ENCODE measurements around the gene GRAMD1C. TPM values are rescaled to one million over a fixed set of nuclear protein-coding genes. Genes with fewer than 3 reads are reported as not detected.
A peak's percentile ranks its signal among the peaks of the same experiment; 100 is the strongest.

Gene GRAMD1C
- total and polyA plus RNA-seq, 2 experiments from 2014 or later = 3.2 to 6.0 TPM

- in situ Hi-C loops (cut with MboI) = no loop called here
- no peak for TF ChIP-seq EZH2 (IDR thresholded peaks at IDR 0.05; ENCODE audit: insufficient read depth, poor library complexity, severe bottlenecking)
- no peak for TF ChIP-seq EZH2phosphoT487 (IDR thresholded peaks at IDR 0.05; ENCODE audit: insufficient read depth, low read depth)
- no peaks in the 10 kb centered on the region for H3K4me1 ChIP-seq (ENCODE audit: insufficient read depth)
- no peak overlapping the region for H3K27ac ChIP-seq
- no peaks in the 10 kb centered on the region for H3K79me2 ChIP-seq (ENCODE audit: insufficient read depth)
- no peak overlapping the region for H3K9ac ChIP-seq
- no peak overlapping the region for H2AFZ ChIP-seq
- DNase-seq = no peak
- H3K4me3 ChIP-seq = no peak overlapping the region
- no peak overlapping the region for H3K4me2 ChIP-seq (ENCODE audit: unreplicated experiment)
- WGBS, 2 experiments (ENCODE audit: low coverage in 1 of 2, low lambda C conversion rate in 2 of 2, missing lambda C conversion rate in 2 of 2) = 48 to 49% methylated on average over 3 of the region's 3 CpGs
- no peaks in the 10 kb centered on the region for H3K27me3 ChIP-seq (replicated peaks; ENCODE audit: insufficient read depth)
- H4K20me1 ChIP-seq (ENCODE audit: insufficient read depth) = no peaks in the 10 kb centered on the region
- H3K9me3 ChIP-seq (ENCODE audit: low read depth) = no peaks in the 10 kb centered on the region
- H3F3A ChIP-seq (ENCODE audit: insufficient read depth) = no peaks in the 10 kb centered on the region
- no peaks in the 10 kb centered on the region for H3K36me3 ChIP-seq (ENCODE audit: low read depth)
- no peaks in the 10 kb centered on the region for H3K9me2 ChIP-seq (ENCODE audit: insufficient read depth)
Observed at GRCh38 chr3:113852506-113852905, 13.9 kb downstream of the GRAMD1C start.

- Histone ChIP-seq H3K9me2 (ENCODE audit: insufficient read depth) (no peaks in the 10 kb centered on the region), H3K4me2 (ENCODE audit: unreplicated experiment) (no peak overlapping the region), H3F3A (ENCODE audit: insufficient read depth) (peaks cover 9% of the 10 kb centered on the region), H3K36me3 (ENCODE audit: low read depth) (no peaks in the 10 kb centered on the region), H3K27me3 (replicated peaks; ENCODE audit: insufficient read depth) (no peaks in the 10 kb centered on the region), H3K79me2 (ENCODE audit: insufficient read depth) (no peaks in the 10 kb centered on the region), H3K27ac (peak overlapping the region; percentile 67), H3K4me1 (ENCODE audit: insufficient read depth) (peaks cover 12% of the 10 kb centered on the region), H3K4me3 (peak overlapping the region; percentile 24; the same call in 1 of the 2 replicates), H3K9me3 (ENCODE audit: low read depth) (no peaks in the 10 kb centered on the region), H4K20me1 (ENCODE audit: insufficient read depth) (no peaks in the 10 kb centered on the region), H2AFZ (peak overlapping the region; percentile 40; the same call in 1 of the 2 replicates), H3K9ac (no peak overlapping the region)
- DNase-seq = peak; percentile 88
- in situ Hi-C loops (cut with MboI) = no loop called here
- 12 to 21% methylated on average over 4 of the region's 4 CpGs for WGBS, 2 experiments (ENCODE audit: low coverage in 1 of 2, low lambda C conversion rate in 2 of 2, missing lambda C conversion rate in 2 of 2)
- no peak for TF ChIP-seq EZH2 (IDR thresholded peaks at IDR 0.05; ENCODE audit: insufficient read depth, poor library complexity, severe bottlenecking)
- 0 out of 2 replicates have a peak, but pooled peaks have one; percentile 53 for TF ChIP-seq EZH2phosphoT487 (IDR thresholded peaks at IDR 0.05; ENCODE audit: insufficient read depth, low read depth)
Observed at GRCh38 chr3:113867506-113867905, 28.9 kb downstream of the GRAMD1C start.

- Histone ChIP-seq H3K27ac (no peak overlapping the region), H2AFZ (no peak overlapping the region), H3K9ac (no peak overlapping the region), H3K36me3 (ENCODE audit: low read depth) (no peaks in the 10 kb centered on the region), H3K4me2 (ENCODE audit: unreplicated experiment) (no peak overlapping the region), H3K4me3 (no peak overlapping the region), H3F3A (ENCODE audit: insufficient read depth) (peaks cover 2% of the 10 kb centered on the region; the same call in 1 of the 2 replicates), H3K4me1 (ENCODE audit: insufficient read depth) (0 out of 2 replicates have a peak, but pooled peaks cover 1% of the 10 kb centered on the region), H4K20me1 (ENCODE audit: insufficient read depth) (no peaks in the 10 kb centered on the region), H3K27me3 (replicated peaks; ENCODE audit: insufficient read depth) (no peaks in the 10 kb centered on the region), H3K79me2 (ENCODE audit: insufficient read depth) (no peaks in the 10 kb centered on the region), H3K9me3 (ENCODE audit: low read depth) (no peaks in the 10 kb centered on the region), H3K9me2 (ENCODE audit: insufficient read depth) (no peaks in the 10 kb centered on the region)
- in situ Hi-C loops (cut with MboI) = no loop called here
- no peak for DNase-seq
- WGBS, 2 experiments (ENCODE audit: low coverage in 1 of 2, low lambda C conversion rate in 2 of 2, missing lambda C conversion rate in 2 of 2) = 95 to 98% methylated on average over 6 of the region's 6 CpGs
- no peak for TF ChIP-seq EZH2 (IDR thresholded peaks at IDR 0.05; ENCODE audit: insufficient read depth, poor library complexity, severe bottlenecking)
- TF ChIP-seq EZH2phosphoT487 (IDR thresholded peaks at IDR 0.05; ENCODE audit: insufficient read depth, low read depth) = no peak
Observed at GRCh38 chr3:113873293-113873692, 34.7 kb downstream of the GRAMD1C start.

GRCh38 chr3:113873814-113874526 is 35.4 kb downstream of the GRAMD1C start:
- Histone ChIP-seq H4K20me1 (ENCODE audit: insufficient read depth) (no peaks in the 10 kb centered on the region), H3F3A (ENCODE audit: insufficient read depth) (no peaks in the 10 kb centered on the region), H3K9ac (no peak overlapping the region), H3K4me2 (ENCODE audit: unreplicated experiment) (no peak overlapping the region), H3K4me1 (ENCODE audit: insufficient read depth) (no peaks in the 10 kb centered on the region), H3K9me3 (ENCODE audit: low read depth) (no peaks in the 10 kb centered on the region), H2AFZ (no peak overlapping the region), H3K36me3 (ENCODE audit: low read depth) (no peaks in the 10 kb centered on the region), H3K9me2 (ENCODE audit: insufficient read depth) (no peaks in the 10 kb centered on the region), H3K4me3 (no peak overlapping the region), H3K27me3 (replicated peaks; ENCODE audit: insufficient read depth) (no peaks in the 10 kb centered on the region), H3K27ac (no peak overlapping the region), H3K79me2 (ENCODE audit: insufficient read depth) (no peaks in the 10 kb centered on the region)
- no peak for TF ChIP-seq EZH2 (IDR thresholded peaks at IDR 0.05; ENCODE audit: insufficient read depth, poor library complexity, severe bottlenecking)
- TF ChIP-seq EZH2phosphoT487 (IDR thresholded peaks at IDR 0.05; ENCODE audit: insufficient read depth, low read depth) = no peak
- in situ Hi-C loops (cut with MboI) = no loop called here
- no peak for DNase-seq
- 97 to 100% methylated on average over 4 of the region's 4 CpGs for WGBS, 2 experiments (ENCODE audit: low coverage in 1 of 2, low lambda C conversion rate in 2 of 2, missing lambda C conversion rate in 2 of 2)

All from GM23248 (cell line).